PC-9 (cell line): Measurements from ENCODE around the gene SLC22A23. TPM values are rescaled to one million over a fixed set of nuclear protein-coding genes. Genes with fewer than 3 reads are reported as not detected.
A peak's percentile ranks its signal among the peaks of the same experiment; 100 is the strongest.

Source experiments
- BruUV-seq: library from RNA; stranded (reverse); fragments of 400-500 nt; replicated peaks from 2 replicates; lab custom pipeline; 2021; lab: Mats Ljungman, UMichigan
- CTCF ChIA-PET: fragments of 300-600 bp; sonication (Branson Sonifier 250); formaldehyde crosslinking; loops from one replicate; lab custom pipeline; 2022; ENCODE audit warnings: antibody characterized with exemption; lab: Charles Lee
- POLR2A ChIA-PET: fragments of 300-600 bp; sonication (Branson Sonifier 250); formaldehyde crosslinking; loops from one replicate; lab custom pipeline; 2022; ENCODE audit warnings: antibody characterized with exemption; ENCODE audit not compliant: unreplicated experiment; lab: Charles Lee
- DNase-seq, 2 experiments: peaks; one replicate each; pipeline versions ENCODE4 v3.0.0 to v3.0.0-alpha.2; 2015 to 2022; ENCODE audit warnings: mixed read lengths in 1 of 2
- H2AFZ ChIP-seq: fragments of 200-600 bp; sonication (generic); 2 replicates; pipeline ENCODE4 v1.8.1; 2017; ENCODE audit warnings: antibody characterized with exemption
- H3F3A ChIP-seq: fragments of 200-600 bp; sonication (generic); 2 replicates; pipeline ENCODE4 v1.8.1; 2017; ENCODE audit warnings: antibody characterized with exemption, mild to moderate bottlenecking, low read depth; ENCODE audit not compliant: insufficient read depth
- H3K27ac ChIP-seq: fragments of 200-600 bp; sonication (generic); 2 replicates; pipeline ENCODE4 v1.6.1; 2016; ENCODE audit warnings: mixed run types
- H3K27me3 ChIP-seq: fragments of 200-600 bp; sonication (generic); 2 replicates; pipeline ENCODE4 v1.6.1; 2016; ENCODE audit warnings: low read depth, mixed run types; ENCODE audit not compliant: insufficient read depth
- H3K36me3 ChIP-seq: fragments of 200-600 bp; sonication (generic); 2 replicates; pipeline ENCODE4 v1.6.1; 2016; ENCODE audit warnings: low read depth, mixed run types
- H3K4me1 ChIP-seq: fragments of 200-600 bp; sonication (generic); replicated peaks from 2 replicates; pipeline ENCODE4 v1.6.1; 2016; ENCODE audit warnings: mixed run types; ENCODE audit not compliant: insufficient read depth
- H3K4me2 ChIP-seq: fragments of 200-600 bp; sonication (generic); 2 replicates; pipeline ENCODE4 v1.6.1; 2017; ENCODE audit warnings: mixed run types
- H3K4me3 ChIP-seq: fragments of 200-600 bp; sonication (generic); 2 replicates; pipeline ENCODE4 v1.6.1; 2016; ENCODE audit warnings: mixed run types
- H3K79me2 ChIP-seq: fragments of 200-600 bp; sonication (generic); 2 replicates; pipeline ENCODE4 v1.6.1; 2017; ENCODE audit warnings: low read depth, mixed run types
- H3K9me2 ChIP-seq: fragments of 200-600 bp; sonication (generic); 2 replicates; pipeline ENCODE4 v1.8.1; 2017; ENCODE audit warnings: mild to moderate bottlenecking; ENCODE audit not compliant: insufficient read depth
- H3K9me3 ChIP-seq: fragments of 200-600 bp; sonication (generic); 2 replicates; pipeline ENCODE4 v1.8.1; 2016; ENCODE audit warnings: low read depth; ENCODE audit not compliant: insufficient read depth
- H4K20me1 ChIP-seq: fragments of 200-600 bp; sonication (generic); 2 replicates; pipeline ENCODE4 v1.8.1; 2017; ENCODE audit not compliant: insufficient read depth
- EZH2 ChIP-seq: fragments of 200-600 bp; sonication (generic); IDR thresholded peaks from 2 replicates; pipeline ENCODE4 v1.8.0; 2017; ENCODE audit warnings: antibody characterized with exemption, low read depth
- intact Hi-C: fragments of 100-400 bp; cut with micrococcal nuclease; formaldehyde crosslinking; loops from one replicate; pipeline ENCODE4 v1.10.0; 2022; ENCODE audit not compliant: unreplicated experiment
- total RNA-seq: library from RNA; stranded (reverse); gene quantifications from 2 replicates; pipeline ENCODE4 v1.2.3, GENCODE V29; 2021
- TF ChIP-seq, protein P1 (sequence below): fragments of 200-600 bp; sonication (generic); conservative IDR thresholded peaks from 2 replicates; pipeline ENCODE4 v1.6.1; 2017; ENCODE audit warnings: mixed run types, antibody characterized with exemption, mild to moderate bottlenecking, moderate library complexity

Gene SLC22A23
- total RNA-seq, 1 experiment from 2014 or later: 13.5 TPM

DNA sequence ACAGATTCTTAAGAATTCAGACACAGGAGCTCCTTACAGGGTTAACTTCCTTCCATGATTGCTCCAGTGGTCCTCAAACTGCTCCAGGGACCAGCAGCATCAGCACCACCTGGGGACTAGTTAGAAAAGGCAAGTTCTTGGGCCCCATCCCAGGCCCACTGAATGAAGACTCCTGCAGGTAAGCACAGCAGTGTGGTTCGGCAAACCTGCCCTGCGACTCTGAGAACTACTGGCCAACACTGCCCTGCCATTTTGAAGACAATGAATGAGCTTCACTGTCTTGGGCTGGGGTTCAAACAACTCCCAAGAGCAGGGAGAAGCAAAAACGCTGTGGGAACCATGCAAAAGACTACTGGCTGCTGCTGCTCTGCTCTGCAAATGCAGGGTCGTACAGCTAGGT is 39.4 kb downstream of the SLC22A23 start:
- CTCF ChIA-PET: interaction anchor here (0.8 kb wide), 1 partner anchor 36 kb away, joined by 3 read pairs; no protein-coding TSS in a partner anchor

DNA sequence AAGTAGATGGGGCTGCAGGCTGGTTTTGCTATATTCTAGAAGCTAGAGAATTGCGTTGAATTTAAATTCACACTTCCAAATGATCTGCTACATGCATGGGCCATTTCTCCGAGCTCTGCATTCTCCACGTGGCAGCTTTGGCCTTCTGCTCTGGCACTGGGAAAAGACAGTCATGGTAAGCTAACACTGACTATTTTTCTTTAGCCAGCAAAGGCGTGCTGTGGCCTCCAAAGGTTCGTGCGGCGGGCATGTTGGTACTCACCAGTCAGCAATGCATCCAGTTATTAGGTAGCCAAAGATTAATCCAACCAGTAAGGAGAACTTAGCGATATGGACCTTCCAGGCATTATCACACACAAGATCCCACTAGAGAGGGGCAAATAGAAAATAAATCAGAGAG is 41.4 kb downstream of the SLC22A23 start:
- Histone ChIP-seq H3K9me2 (no peaks in the 10 kb centered on the region), H4K20me1 (no peaks in the 10 kb centered on the region), H3K27ac (no peak overlapping the region), H3K4me2 (no peak overlapping the region), H3K79me2 (peaks cover 26% of the 10 kb centered on the region; the same call in 1 of the 2 replicates), H3K9me3 (no peaks in the 10 kb centered on the region), H3K36me3 (no peaks in the 10 kb centered on the region), H3K4me1 (peaks cover 64% of the 10 kb centered on the region), H3K27me3 (no peaks in the 10 kb centered on the region), H3F3A (peaks cover 33% of the 10 kb centered on the region; the same call in 1 of the 2 replicates), H3K4me3 (no peak overlapping the region), H2AFZ (no peak overlapping the region)
- no peak for TF ChIP-seq EZH2
- TF ChIP-seq, protein P1, sequence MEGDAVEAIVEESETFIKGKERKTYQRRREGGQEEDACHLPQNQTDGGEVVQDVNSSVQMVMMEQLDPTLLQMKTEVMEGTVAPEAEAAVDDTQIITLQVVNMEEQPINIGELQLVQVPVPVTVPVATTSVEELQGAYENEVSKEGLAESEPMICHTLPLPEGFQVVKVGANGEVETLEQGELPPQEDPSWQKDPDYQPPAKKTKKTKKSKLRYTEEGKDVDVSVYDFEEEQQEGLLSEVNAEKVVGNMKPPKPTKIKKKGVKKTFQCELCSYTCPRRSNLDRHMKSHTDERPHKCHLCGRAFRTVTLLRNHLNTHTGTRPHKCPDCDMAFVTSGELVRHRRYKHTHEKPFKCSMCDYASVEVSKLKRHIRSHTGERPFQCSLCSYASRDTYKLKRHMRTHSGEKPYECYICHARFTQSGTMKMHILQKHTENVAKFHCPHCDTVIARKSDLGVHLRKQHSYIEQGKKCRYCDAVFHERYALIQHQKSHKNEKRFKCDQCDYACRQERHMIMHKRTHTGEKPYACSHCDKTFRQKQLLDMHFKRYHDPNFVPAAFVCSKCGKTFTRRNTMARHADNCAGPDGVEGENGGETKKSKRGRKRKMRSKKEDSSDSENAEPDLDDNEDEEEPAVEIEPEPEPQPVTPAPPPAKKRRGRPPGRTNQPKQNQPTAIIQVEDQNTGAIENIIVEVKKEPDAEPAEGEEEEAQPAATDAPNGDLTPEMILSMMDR: no peak
- no peak for DNase-seq
- POLR2A ChIA-PET: no interaction called here
- intact Hi-C loops: loop anchor here (5.0 kb wide), 3 partner anchors 33 to 317 kb away; no protein-coding TSS in a partner anchor
- CTCF ChIA-PET: interaction anchor here (1.1 kb wide), 1 partner anchor 18 kb away, joined by 18 read pairs; no protein-coding TSS in a partner anchor
- BruUV-seq: no TSS peak

More for the DNA sequence above, 39.4 kb downstream of the SLC22A23 start:
- peak overlapping the region; percentile 71 for H3K4me2 ChIP-seq
- DNase-seq: no peak
- peaks cover 23% of the 10 kb centered on the region; the same call in 1 of the 2 replicates for H3K79me2 ChIP-seq
- H4K20me1 ChIP-seq: no peaks in the 10 kb centered on the region
- intact Hi-C loops: loop anchor here (5.0 kb wide), 3 partner anchors 35 to 315 kb away; no protein-coding TSS in a partner anchor
- no peaks in the 10 kb centered on the region for H3K27me3 ChIP-seq
- no peak overlapping the region; the same call in 1 of the 2 replicates for H3K4me3 ChIP-seq
- no peaks in the 10 kb centered on the region for H3K9me3 ChIP-seq
- H3K4me1 ChIP-seq: peaks cover 69% of the 10 kb centered on the region
- no peak overlapping the region for H2AFZ ChIP-seq
- no peaks in the 10 kb centered on the region for H3K9me2 ChIP-seq
- POLR2A ChIA-PET: interaction anchor here (0.6 kb wide), 1 partner anchor 19 kb away, joined by 4 read pairs; no protein-coding TSS in a partner anchor
- TF ChIP-seq, protein P1: no peak
- TF ChIP-seq EZH2: no peak
- H3F3A ChIP-seq: peaks cover 33% of the 10 kb centered on the region; the same call in 1 of the 2 replicates
- peak overlapping the region; percentile 76; the same call in 1 of the 2 replicates for H3K27ac ChIP-seq
- BruUV-seq: no TSS peak
- no peaks in the 10 kb centered on the region for H3K36me3 ChIP-seq

DNA sequence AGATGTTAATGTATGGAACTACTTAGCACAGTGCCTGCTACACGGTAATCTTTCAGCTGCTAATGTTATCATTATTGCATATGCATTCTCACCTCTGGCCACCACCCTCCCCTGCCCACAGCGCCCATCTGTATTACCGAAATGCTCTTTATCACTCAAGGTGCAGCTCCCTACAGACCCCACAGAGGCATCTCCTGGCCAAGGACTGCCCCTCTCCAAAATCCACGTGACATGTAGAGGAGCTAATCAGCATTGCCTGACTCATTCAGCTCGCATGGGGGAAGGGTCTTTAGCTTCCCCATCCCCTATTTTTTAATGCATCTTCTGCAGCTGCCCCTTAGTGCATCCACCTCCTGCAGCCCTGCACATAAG is 41.8 kb downstream of the SLC22A23 start:
- POLR2A ChIA-PET: interaction anchor here (0.6 kb wide), 2 partner anchors 58 to 341 kb away, joined by 4 to 12 read pairs; no protein-coding TSS in a partner anchor
- peaks cover 60% of the 10 kb centered on the region for H3K4me1 ChIP-seq
- H3K4me2 ChIP-seq: peak overlapping the region; percentile 37
- intact Hi-C loops: loop anchor here (5.0 kb wide), 3 partner anchors 33 to 317 kb away; no protein-coding TSS in a partner anchor
- H3K9me2 ChIP-seq: no peaks in the 10 kb centered on the region
- H3K36me3 ChIP-seq: no peaks in the 10 kb centered on the region
- no peaks in the 10 kb centered on the region for H3K27me3 ChIP-seq
- no peak overlapping the region for H3K27ac ChIP-seq
- TF ChIP-seq EZH2: no peak
- TF ChIP-seq, protein P1: no peak
- no peaks in the 10 kb centered on the region for H3K9me3 ChIP-seq
- no peak overlapping the region for H3K4me3 ChIP-seq
- CTCF ChIA-PET: interaction anchor here (0.6 to 1.1 kb wide), 6 partner anchors 18 to 826 kb away, joined by 4 to 18 read pairs (median 6); no protein-coding TSS in a partner anchor
- no peak overlapping the region for H2AFZ ChIP-seq
- peaks cover 31% of the 10 kb centered on the region; the same call in 1 of the 2 replicates for H3F3A ChIP-seq
- DNase-seq: no peak
- H4K20me1 ChIP-seq: no peaks in the 10 kb centered on the region
- BruUV-seq: no TSS peak
- H3K79me2 ChIP-seq: peaks cover 26% of the 10 kb centered on the region; the same call in 1 of the 2 replicates
